ENCODE data around the gene SLC16A7. TPM values are rescaled to one million over a fixed set of nuclear protein-coding genes. Genes with fewer than 3 reads are reported as not detected.

Gene SLC16A7
- total and polyA plus RNA-seq, 2 of the 8 experiments (the other 6 are each of a cell fraction or from before 2014, with no cell fraction given) = 0.74 to 4.3 TPM

DNA sequence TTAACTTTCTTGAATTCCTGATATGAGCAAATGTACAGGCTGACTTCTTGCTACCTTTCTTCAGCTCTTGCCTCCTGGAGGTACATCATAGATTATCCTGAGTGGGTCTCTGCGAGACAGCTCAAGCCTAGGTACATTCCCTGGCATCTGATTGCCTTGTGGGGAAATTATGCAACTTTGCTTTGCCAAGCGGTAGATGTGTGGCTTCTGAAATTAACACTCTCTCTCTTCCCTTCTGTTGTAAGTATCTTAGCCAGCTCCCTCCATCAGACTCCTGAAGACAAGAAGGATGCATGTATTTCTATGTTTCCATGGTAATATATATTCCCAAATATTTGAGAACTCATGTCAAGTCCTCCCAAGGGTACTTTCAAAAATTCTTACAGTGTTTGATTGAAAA lies 16.2 kb upstream of the SLC16A7 start:
- Histone ChIP-seq H2BK5ac (ENCODE audit: low read depth, low read length) (no peak overlapping the region), H3K23me2 (ENCODE audit: low read depth, low read length) (no peaks in the 10 kb centered on the region), H3K9ac (replicated peaks in 1 of 4; ENCODE audit: extremely low read depth in 1 of 4, low read depth in 3 of 4, low read length in 3 of 4) (no peak overlapping the region), H3K14ac (ENCODE audit: insufficient read length) (no peak overlapping the region), H3K79me2 (ENCODE audit: control insufficient read depth in 1 of 2, insufficient read depth in 2 of 2, low read length in 2 of 2) (no peaks in the 10 kb centered on the region), H3K4me3 (ENCODE audit: extremely low read depth in 1 of 4, insufficient read depth in 2 of 4, low read depth in 3 of 4, low read length in 4 of 4) (no peak overlapping the region), H2AFZ (ENCODE audit: low read length) (no peak overlapping the region), H4K20me1 (replicated peaks in 1 of 2; ENCODE audit: control insufficient read depth in 1 of 2, insufficient read depth in 2 of 2, low read length in 2 of 2) (no peaks in the 10 kb centered on the region), H3K79me1 (ENCODE audit: low read depth, low read length) (no peaks in the 10 kb centered on the region), H4K91ac (replicated peaks; ENCODE audit: insufficient read length, low read length) (no peak overlapping the region), H3K4ac (replicated peaks; ENCODE audit: insufficient read length, low read depth, low read length) (no peak overlapping the region), H2BK12ac (ENCODE audit: low read depth, low read length) (no peak overlapping the region), H3K36me3 (ENCODE audit: control insufficient read depth in 2 of 4, insufficient read depth in 4 of 4, low read length in 3 of 4) (no peaks in the 10 kb centered on the region), H2BK15ac (ENCODE audit: low read length) (no peak overlapping the region), H2BK20ac (ENCODE audit: low read length) (no peak overlapping the region), H3K56ac (replicated peaks; ENCODE audit: insufficient read length, low read depth, low read length) (no peak overlapping the region), H3K9me3 (ENCODE audit: insufficient read depth in 2 of 2, low read depth in 1 of 2, low read length in 1 of 2) (no peaks in the 10 kb centered on the region), H3K27me3 (replicated peaks in 1 of 4; ENCODE audit: control insufficient read depth in 3 of 4, extremely low read depth in 1 of 4, insufficient read depth in 3 of 4, low read length in 3 of 4) (peaks cover 0 to 1% (median 0%) of the 10 kb centered on the region in 4 experiments; a peak in 1 of 7 replicates), H3K23ac (ENCODE audit: insufficient read length) (no peak overlapping the region), H2BK120ac (replicated peaks; ENCODE audit: low read depth, low read length) (no peak overlapping the region), H3K27ac (ENCODE audit: low read depth, low read length) (no peak overlapping the region), H4K8ac (ENCODE audit: extremely low read depth, insufficient read depth, low read length) (no peak overlapping the region), H3K4me1 (replicated peaks in 1 of 4; ENCODE audit: control insufficient read depth in 3 of 4, insufficient read depth in 4 of 4, low read length in 3 of 4) (no peaks in the 10 kb centered on the region), H3K4me2 (ENCODE audit: insufficient read depth in 1 of 2, low read depth in 2 of 2, low read length in 2 of 2) (no peak overlapping the region), H4K5ac (ENCODE audit: insufficient read length, low read depth, low read length) (no peak overlapping the region), H2AK5ac (ENCODE audit: low read depth, low read length) (no peak overlapping the region), H3K18ac (ENCODE audit: extremely low read depth, low read length) (no peak overlapping the region)
- ChIA-PET CTCF (ENCODE audit: partially characterized antibody) (no interaction called here), POLR2A (ENCODE audit: partially characterized antibody) (no interaction called here)
- WGBS, 2 experiments (ENCODE audit: extremely low coverage in 1 of 2, insufficient coverage in 1 of 2, insufficient read length in 1 of 2, insufficient replicate concordance in 2 of 2, low coverage in 1 of 2, low lambda C conversion rate in 2 of 2, missing lambda C conversion rate in 1 of 2) = 94% methylated on average over 2 of the region's 2 CpGs; no CpG with 5 or more reads in 1 of the 2 experiments
- FAIRE-seq = no peak
- no peak for DNase-seq (ENCODE audit: low read depth in 1 of 2, low spot score in 2 of 2)
- TF ChIP-seq SP1 (IDR thresholded peaks at IDR 0.05; ENCODE audit: low read depth, low read length) = no peak
- TF ChIP-seq TEAD4 (IDR thresholded peaks at IDR 0.05; ENCODE audit: low read depth, low read length) = no peak
- TF ChIP-seq TCF12 (IDR thresholded peaks at IDR 0.05; ENCODE audit: low read depth, low read length) = no peak
- no peak for TF ChIP-seq CTBP2 (IDR thresholded peaks at IDR 0.05; ENCODE audit: borderline replicate concordance, insufficient read depth, insufficient read length, low read length)
- no peak for TF ChIP-seq CEBPB (IDR thresholded peaks at IDR 0.05; ENCODE audit: low read depth, low read length)
- TF ChIP-seq KDM4A (IDR thresholded peaks at IDR 0.05; ENCODE audit: low read depth, low read length, severe bottlenecking) = no peak
- no peak for TF ChIP-seq JUN (IDR thresholded peaks at IDR 0.05; ENCODE audit: low read depth, low read length)
- TF ChIP-seq, protein P1, sequence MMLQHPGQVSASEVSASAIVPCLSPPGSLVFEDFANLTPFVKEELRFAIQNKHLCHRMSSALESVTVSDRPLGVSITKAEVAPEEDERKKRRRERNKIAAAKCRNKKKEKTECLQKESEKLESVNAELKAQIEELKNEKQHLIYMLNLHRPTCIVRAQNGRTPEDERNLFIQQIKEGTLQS (IDR thresholded peaks at IDR 0.05; ENCODE audit: insufficient read depth, low read depth, low read length) = no peak
- TF ChIP-seq, protein P2, sequence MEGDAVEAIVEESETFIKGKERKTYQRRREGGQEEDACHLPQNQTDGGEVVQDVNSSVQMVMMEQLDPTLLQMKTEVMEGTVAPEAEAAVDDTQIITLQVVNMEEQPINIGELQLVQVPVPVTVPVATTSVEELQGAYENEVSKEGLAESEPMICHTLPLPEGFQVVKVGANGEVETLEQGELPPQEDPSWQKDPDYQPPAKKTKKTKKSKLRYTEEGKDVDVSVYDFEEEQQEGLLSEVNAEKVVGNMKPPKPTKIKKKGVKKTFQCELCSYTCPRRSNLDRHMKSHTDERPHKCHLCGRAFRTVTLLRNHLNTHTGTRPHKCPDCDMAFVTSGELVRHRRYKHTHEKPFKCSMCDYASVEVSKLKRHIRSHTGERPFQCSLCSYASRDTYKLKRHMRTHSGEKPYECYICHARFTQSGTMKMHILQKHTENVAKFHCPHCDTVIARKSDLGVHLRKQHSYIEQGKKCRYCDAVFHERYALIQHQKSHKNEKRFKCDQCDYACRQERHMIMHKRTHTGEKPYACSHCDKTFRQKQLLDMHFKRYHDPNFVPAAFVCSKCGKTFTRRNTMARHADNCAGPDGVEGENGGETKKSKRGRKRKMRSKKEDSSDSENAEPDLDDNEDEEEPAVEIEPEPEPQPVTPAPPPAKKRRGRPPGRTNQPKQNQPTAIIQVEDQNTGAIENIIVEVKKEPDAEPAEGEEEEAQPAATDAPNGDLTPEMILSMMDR (IDR thresholded peaks at IDR 0.05; ENCODE audit: control extremely low read depth in 1 of 3, insufficient read depth in 1 of 3, low read depth in 1 of 3, low read length in 3 of 3) = no peak
- TF ChIP-seq SRF (IDR thresholded peaks at IDR 0.05; ENCODE audit: low read depth, low read length) = no peak
- TF ChIP-seq SP4 (IDR thresholded peaks at IDR 0.05; ENCODE audit: low read length) = no peak
- TF ChIP-seq ZNF274 (IDR thresholded peaks at IDR 0.05; ENCODE audit: borderline replicate concordance, extremely low read depth, low read length) = no peak
- TF ChIP-seq POLR2A (IDR thresholded peaks at IDR 0.05; ENCODE audit: control extremely low read depth in 1 of 2, low read depth in 2 of 2, low read length in 2 of 2) = no peak

Data from H1 (cell line).